Activated CD8-positive, alpha-beta T cell treated with anti-CD3 and anti-CD28 coated beads, Interleukin-2, amount 10 ng/mL, durations not matched to agents 7 days and 5 days (primary cell): Measurements from ENCODE around the gene SBF2. TPM values are rescaled to one million over a fixed set of nuclear protein-coding genes. Genes with fewer than 3 reads are reported as not detected.

ENCODE experiments used
- ATAC-seq: fragments of 150-1000 bp; cut with Tn5 transposase; one replicate; pipeline ENCODE4 v1.10.0; 2021; ENCODE audit warnings: moderate library complexity
- CTCF ChIA-PET: fragments of 350-600 bp; sonication (Branson Sonifier 250); formaldehyde crosslinking; loops from one replicate; lab custom pipeline; 2021; ENCODE audit warnings: antibody characterized with exemption; lab: Charles Lee
- POLR2A ChIA-PET: fragments of 350-600 bp; sonication (Branson Sonifier 250); formaldehyde crosslinking; loops from one replicate; lab custom pipeline; 2021; ENCODE audit warnings: antibody characterized with exemption; lab: Charles Lee
- DNase-seq: peaks from one replicate; pipeline ENCODE4 v3.0.0-alpha.2; 2020
- H3K27ac Mint-ChIP-seq: one replicate; pipeline ENCODE4 v1.8.0; 2021; ENCODE audit warnings: mild to moderate bottlenecking, mixed read lengths
- H3K27me3 Mint-ChIP-seq: one replicate; pipeline ENCODE4 v1.8.0; 2021; ENCODE audit warnings: low read depth, mixed read lengths
- H3K36me3 Mint-ChIP-seq: one replicate; pipeline ENCODE4 v1.8.0; 2021; ENCODE audit warnings: low read depth, mixed read lengths
- H3K4me1 Mint-ChIP-seq: one replicate; pipeline ENCODE4 v1.8.0; 2021; ENCODE audit warnings: low read depth, mixed read lengths
- H3K4me3 Mint-ChIP-seq: one replicate; pipeline ENCODE4 v1.8.0; 2021; ENCODE audit warnings: mild to moderate bottlenecking, mixed read lengths
- H3K9me3 Mint-ChIP-seq: one replicate; pipeline ENCODE4 v1.8.0; 2022; ENCODE audit warnings: mixed read lengths; ENCODE audit not compliant: insufficient read depth
- total RNA-seq, 2 experiments: library from RNA; stranded (reverse); gene quantifications; one replicate each; pipeline ENCODE4 v1.2.3, GENCODE V29; 2021

SBF2 gene
- total RNA-seq, 2 experiments from 2014 or later = 5.1 to 5.9 TPM

DNA sequence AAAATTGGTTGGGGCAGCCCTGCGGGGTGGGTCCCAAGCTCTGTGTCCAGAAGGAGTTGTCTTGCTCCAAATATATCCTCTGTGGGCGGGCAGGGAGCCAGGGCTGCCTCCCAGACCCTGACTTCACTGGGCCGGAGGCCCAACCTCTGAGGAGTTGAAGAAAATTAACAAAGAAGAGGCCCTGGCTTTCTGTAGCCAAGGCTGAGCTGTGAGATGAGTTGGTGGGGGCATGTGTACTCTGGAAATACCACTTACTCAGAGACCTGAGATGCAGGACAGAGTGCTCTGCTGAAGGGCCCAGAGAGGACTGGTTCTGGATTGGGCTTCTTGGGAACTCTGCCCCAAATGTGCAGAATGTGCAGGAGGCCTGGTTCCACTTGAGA, 533.8 kb downstream of the SBF2 start:
- POLR2A ChIA-PET = interaction anchor here (1.0 kb wide), 1 partner anchor 212 kb away, joined by 3 read pairs; no protein-coding TSS in a partner anchor

DNA sequence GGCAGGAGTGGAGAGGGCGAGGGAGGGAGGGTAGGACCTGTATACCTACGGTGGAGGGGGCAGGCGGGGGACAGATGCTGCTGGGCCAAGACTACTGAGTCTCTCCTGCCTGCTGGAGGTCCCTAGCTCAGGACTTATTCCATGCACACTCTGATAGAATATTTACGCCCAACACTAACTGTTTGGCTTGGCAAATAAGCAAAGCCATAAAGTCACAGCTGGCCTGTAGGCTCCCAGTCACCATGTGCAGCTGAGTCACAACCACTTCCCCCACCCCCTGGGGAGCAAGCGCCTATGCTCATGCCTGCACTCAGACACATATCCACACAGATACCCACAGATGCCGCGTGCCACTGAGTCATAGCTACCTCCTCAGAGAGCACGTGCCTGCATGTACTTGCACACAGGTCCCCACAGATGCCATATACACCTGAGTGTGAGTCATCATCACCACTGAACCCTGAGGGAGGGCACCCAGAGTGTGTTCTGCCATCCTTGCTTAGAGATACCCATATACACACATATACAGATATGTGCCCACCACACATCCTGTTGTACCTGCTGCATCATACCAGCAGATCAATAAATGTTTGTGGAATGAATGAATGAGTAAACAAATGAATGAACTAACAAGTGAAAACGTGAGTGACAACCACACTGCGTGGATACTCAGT, 534.4 kb downstream of the SBF2 start:
- no peaks in the 10 kb centered on the region for H3K9me3 Mint-ChIP-seq
- H3K27ac Mint-ChIP-seq = peak overlapping the region; percentile 75
- H3K4me1 Mint-ChIP-seq = peaks cover 37% of the 10 kb centered on the region
- no peaks in the 10 kb centered on the region for H3K27me3 Mint-ChIP-seq
- DNase-seq = peak; percentile 89
- ATAC-seq = peak; percentile 75
- H3K36me3 Mint-ChIP-seq = no peaks in the 10 kb centered on the region
- peak overlapping the region; percentile 70 for H3K4me3 Mint-ChIP-seq
- ChIA-PET CTCF (interaction anchor here (0.8 to 3.8 kb wide), 18 partner anchors 10 to 608 kb away, joined by 3 to 42 read pairs (median 8); partner anchors contain the start of genes ADM and WEE1), POLR2A (interaction anchor here (1.0 to 1.6 kb wide), 2 partner anchors 186 to 213 kb away, joined by 3 to 4 read pairs; partner anchors contain the start of gene WEE1)

More for the DNA sequence above, 533.8 kb downstream of the SBF2 start:
- ATAC-seq = no peak
- no peak overlapping the region for H3K4me3 Mint-ChIP-seq
- no peak overlapping the region for H3K27ac Mint-ChIP-seq
- no peak for DNase-seq
- no peaks in the 10 kb centered on the region for H3K9me3 Mint-ChIP-seq
- CTCF ChIA-PET = interaction anchor here (0.8 to 3.8 kb wide), 14 partner anchors 10 to 565 kb away, joined by 3 to 42 read pairs (median 9); partner anchors contain the start of genes ADM and WEE1
- no peaks in the 10 kb centered on the region for H3K27me3 Mint-ChIP-seq
- H3K4me1 Mint-ChIP-seq = peaks cover 37% of the 10 kb centered on the region
- H3K36me3 Mint-ChIP-seq = no peaks in the 10 kb centered on the region

DNA sequence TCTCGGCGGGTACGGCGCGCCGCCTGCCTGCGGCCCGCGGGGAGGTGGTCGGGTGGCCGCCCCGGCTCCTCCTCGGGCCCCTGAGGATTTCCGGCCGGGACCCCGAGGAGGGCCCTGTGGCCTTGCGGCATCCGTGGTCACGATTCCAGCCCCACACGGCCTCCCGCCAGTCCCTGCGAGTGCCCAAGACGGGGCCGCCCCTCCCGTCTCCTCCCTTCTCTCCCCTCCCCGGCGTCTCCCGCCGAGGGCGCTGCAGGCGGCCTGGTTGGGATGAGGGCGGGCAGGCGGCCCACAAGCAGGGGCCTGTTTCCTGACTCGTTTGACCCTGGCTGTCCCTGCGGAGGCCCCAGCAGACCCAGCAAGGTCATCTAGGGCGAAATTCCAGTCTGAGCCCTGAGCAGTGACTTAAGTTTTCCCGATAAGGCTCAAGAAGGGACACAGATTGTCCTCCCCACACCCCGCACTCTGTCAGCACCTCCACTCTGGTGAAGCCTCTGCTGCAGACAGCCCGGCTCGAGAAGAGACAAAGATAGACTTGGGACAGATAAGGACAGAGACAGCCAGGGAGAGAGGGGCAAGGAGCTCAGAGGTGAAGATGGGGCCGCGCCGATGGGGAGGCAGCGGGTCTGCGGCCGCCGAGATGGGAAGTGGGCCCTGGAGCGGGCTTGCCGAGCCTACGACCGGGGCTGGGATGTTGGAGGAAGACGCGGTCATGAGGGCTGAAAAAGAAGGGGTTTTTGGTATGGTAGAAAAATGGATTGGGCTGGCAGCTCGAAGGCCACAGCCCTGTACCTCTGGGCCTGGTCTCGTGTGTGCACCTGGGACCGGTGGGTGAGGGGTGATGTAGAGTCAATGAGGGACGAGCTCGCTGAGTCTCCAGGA, 535.1 kb downstream of the SBF2 start:
- Mint-ChIP-seq H3K4me1 (peaks cover 37% of the 10 kb centered on the region), H3K27ac (peak overlapping the region; percentile 75), H3K36me3 (no peaks in the 10 kb centered on the region), H3K27me3 (no peaks in the 10 kb centered on the region), H3K4me3 (peak overlapping the region; percentile 70), H3K9me3 (no peaks in the 10 kb centered on the region)
- ATAC-seq (peak; percentile 28), DNase-seq (peak; percentile 58)
- ChIA-PET CTCF (interaction anchor here (0.7 to 3.8 kb wide), 26 partner anchors 9 to 608 kb away, joined by 3 to 42 read pairs (median 6); partner anchors contain the start of genes ADM and ZNF143), POLR2A (interaction anchor here (0.6 to 1.6 kb wide), 5 partner anchors 19 to 214 kb away, joined by 3 to 6 read pairs (median 3); partner anchors contain the start of gene WEE1)

DNA sequence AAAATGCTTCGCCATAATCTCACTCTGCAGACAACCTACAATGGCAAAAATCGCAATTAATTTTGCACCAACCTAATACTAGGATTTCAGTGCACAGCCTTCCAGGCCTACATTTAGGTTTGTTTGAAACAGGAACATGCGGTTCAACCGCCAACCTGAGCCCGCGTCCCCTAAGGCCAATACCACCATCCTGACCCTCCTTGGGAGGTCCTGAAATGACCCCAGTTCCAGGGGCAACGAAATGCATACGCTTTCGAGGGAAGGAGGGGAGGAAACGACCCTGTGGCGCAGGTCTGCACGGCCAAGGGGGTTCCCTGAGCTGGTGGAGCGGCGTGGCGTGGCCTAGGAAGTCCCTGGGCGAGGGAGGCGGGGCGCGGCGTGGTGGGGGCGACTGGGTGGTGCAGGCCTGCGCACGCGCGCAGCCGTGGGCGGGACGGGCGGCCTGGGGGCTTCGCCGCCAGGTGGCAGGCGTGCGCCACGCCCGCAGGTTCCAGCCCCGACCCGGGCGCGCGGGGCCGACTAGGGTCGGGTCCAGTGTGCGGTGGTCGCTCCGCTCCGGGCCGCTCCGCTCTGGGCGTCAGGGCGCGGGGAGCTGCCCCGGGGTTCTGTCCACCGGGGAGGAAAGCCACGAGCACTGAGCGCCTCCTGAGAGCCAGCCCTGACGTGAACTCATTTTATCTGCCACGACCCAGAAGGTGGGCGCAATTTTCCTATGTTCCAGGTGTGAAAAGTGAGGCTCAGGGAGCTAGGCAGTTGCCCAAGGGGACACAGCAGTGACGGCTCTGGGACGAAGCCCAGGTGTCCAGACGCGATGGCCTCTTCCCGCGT, 536.0 kb downstream of the SBF2 start:
- peak overlapping the region; percentile 79 for H3K27ac Mint-ChIP-seq
- POLR2A ChIA-PET = interaction anchor here (1.3 to 1.6 kb wide), 3 partner anchors 19 to 184 kb away, joined by 3 to 6 read pairs (median 4); partner anchors contain the start of gene WEE1
- no peaks in the 10 kb centered on the region for H3K36me3 Mint-ChIP-seq
- H3K9me3 Mint-ChIP-seq = no peaks in the 10 kb centered on the region
- H3K4me3 Mint-ChIP-seq = peak overlapping the region; percentile 74
- H3K4me1 Mint-ChIP-seq = peaks cover 40% of the 10 kb centered on the region
- CTCF ChIA-PET = interaction anchor here (0.6 to 3.8 kb wide), 24 partner anchors 8 to 567 kb away, joined by 3 to 42 read pairs (median 4); partner anchors contain the start of genes ADM and ZNF143
- H3K27me3 Mint-ChIP-seq = no peaks in the 10 kb centered on the region
- ATAC-seq (peak; percentile 85), DNase-seq (peak; percentile 92)

DNA sequence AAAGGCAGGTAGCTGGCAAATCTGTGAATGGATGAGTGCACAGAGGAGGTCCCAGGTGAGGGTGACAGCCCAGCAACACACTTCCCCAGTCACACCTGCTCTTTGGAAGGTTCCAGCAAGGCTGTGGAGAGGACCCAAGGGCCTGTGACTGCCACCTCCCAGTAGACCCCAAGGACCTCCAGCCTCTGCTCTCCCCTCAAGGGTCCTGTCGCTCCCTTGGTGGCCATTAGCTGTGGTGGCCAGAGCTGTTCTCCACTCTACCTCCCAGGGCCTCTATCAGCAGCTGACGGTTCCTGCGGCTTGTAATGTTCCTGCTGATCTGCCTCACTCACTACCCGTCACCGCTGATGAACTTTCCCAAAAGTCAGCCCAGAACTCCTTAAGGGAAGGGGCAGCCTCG, 537.1 kb downstream of the SBF2 start:
- no peaks in the 10 kb centered on the region for H3K36me3 Mint-ChIP-seq
- H3K9me3 Mint-ChIP-seq = no peaks in the 10 kb centered on the region
- peaks cover 43% of the 10 kb centered on the region for H3K4me1 Mint-ChIP-seq
- no peak for ATAC-seq
- H3K27me3 Mint-ChIP-seq = no peaks in the 10 kb centered on the region
- no peak overlapping the region for H3K4me3 Mint-ChIP-seq
- no peak overlapping the region for H3K27ac Mint-ChIP-seq
- ChIA-PET POLR2A (no interaction called here), CTCF (no interaction called here)
- DNase-seq = no peak

DNA sequence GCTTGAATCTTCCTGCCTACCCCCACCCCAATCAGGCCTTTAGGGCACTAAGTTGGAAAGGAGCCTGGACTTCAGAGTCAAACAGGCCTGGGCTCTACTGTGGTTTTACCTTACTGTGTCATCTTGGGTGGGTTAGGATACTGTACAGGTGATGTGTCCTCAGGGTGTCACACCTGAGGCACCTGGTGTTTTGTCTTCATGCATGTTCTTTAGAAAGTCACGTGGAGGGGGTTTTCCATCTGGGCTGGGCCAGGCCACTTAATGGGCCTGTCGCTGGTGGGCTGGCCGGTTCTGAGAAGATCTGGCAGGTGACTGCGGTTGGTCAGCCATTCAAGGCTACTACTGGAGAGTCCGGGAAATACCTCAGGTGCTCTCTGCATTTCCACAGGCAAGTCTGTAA, 537.6 kb downstream of the SBF2 start:
- H3K27me3 Mint-ChIP-seq = no peaks in the 10 kb centered on the region
- no peaks in the 10 kb centered on the region for H3K9me3 Mint-ChIP-seq
- H3K27ac Mint-ChIP-seq = no peak overlapping the region
- H3K36me3 Mint-ChIP-seq = no peaks in the 10 kb centered on the region
- ChIA-PET POLR2A (no interaction called here), CTCF (no interaction called here)
- H3K4me3 Mint-ChIP-seq = no peak overlapping the region
- DNase-seq (no peak), ATAC-seq (no peak)
- peaks cover 43% of the 10 kb centered on the region for H3K4me1 Mint-ChIP-seq

DNA sequence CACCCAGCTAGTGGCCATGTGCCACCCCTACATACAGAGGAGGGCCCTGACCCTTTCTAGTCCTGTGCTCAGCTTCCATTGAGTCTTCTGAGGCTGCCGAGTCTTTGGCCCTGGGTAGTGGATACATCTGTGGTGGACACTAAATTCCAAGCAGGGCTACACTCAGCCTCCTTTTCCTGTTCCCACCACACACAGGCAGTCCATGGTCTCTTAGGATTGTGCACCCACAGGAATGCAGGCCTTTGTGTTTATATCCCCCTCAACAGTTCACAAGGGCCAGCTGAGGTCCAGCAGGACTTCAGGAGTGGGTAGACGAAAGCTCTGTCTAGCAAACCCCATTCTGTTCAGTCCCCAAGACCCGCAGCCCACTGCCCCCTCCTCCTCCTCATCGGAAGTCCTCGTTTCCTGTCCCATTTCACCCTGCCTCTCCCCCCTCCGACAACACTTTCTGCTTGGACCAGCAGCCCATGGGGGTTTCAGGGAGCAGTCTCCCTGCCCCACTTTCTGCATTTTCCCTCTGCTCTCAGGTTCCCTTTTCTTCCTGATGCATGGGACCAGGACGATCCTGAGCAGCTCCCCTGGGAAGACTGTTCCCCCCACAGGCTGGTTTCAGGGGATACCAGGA, 538.3 kb downstream of the SBF2 start:
- Mint-ChIP-seq H3K4me3 (no peak overlapping the region), H3K4me1 (peaks cover 43% of the 10 kb centered on the region), H3K9me3 (no peaks in the 10 kb centered on the region), H3K36me3 (no peaks in the 10 kb centered on the region), H3K27ac (no peak overlapping the region), H3K27me3 (no peaks in the 10 kb centered on the region)
- no peak for ATAC-seq
- ChIA-PET POLR2A (interaction anchor here (0.8 kb wide), 1 partner anchor 704 kb away, joined by 3 read pairs; no protein-coding TSS in a partner anchor), CTCF (interaction anchor here (2.2 kb wide), 1 partner anchor 217 kb away, joined by 9 read pairs; no protein-coding TSS in a partner anchor)
- DNase-seq = no peak

DNA sequence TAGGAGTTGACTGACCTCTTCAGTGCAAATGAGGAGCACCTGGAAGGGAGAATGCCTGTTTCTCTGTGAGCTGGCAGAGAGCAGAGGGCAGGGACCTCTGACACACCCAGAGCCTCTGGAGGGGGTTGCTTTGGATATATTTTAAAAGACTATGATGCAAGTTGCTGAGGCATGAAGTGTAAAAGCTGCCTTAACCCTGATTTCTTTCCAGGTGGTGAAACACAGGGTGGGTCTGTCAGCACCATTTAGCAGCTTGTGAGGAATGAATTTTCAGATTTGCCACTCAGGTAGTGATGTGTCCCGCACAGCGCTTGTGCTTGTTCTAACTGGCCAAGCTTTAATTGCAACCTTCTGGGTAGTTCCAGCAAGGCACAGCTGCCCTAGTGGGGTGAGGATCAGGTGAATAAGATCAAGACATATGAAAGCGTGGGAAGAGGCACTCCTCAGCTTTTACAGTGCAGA, 540.0 kb downstream of the SBF2 start:
- ChIA-PET CTCF (interaction anchor here (1.6 to 2.2 kb wide), 3 partner anchors 140 to 219 kb away, joined by 4 to 9 read pairs (median 6); no protein-coding TSS in a partner anchor), POLR2A (interaction anchor here (0.6 kb wide), 1 partner anchor 1054 kb away, joined by 3 read pairs; no protein-coding TSS in a partner anchor)
- H3K4me3 Mint-ChIP-seq = no peak overlapping the region
- peaks cover 32% of the 10 kb centered on the region for H3K4me1 Mint-ChIP-seq
- DNase-seq = no peak
- no peaks in the 10 kb centered on the region for H3K9me3 Mint-ChIP-seq
- no peaks in the 10 kb centered on the region for H3K27me3 Mint-ChIP-seq
- H3K27ac Mint-ChIP-seq = no peak overlapping the region
- peaks cover 4% of the 10 kb centered on the region for H3K36me3 Mint-ChIP-seq
- ATAC-seq = no peak

DNA sequence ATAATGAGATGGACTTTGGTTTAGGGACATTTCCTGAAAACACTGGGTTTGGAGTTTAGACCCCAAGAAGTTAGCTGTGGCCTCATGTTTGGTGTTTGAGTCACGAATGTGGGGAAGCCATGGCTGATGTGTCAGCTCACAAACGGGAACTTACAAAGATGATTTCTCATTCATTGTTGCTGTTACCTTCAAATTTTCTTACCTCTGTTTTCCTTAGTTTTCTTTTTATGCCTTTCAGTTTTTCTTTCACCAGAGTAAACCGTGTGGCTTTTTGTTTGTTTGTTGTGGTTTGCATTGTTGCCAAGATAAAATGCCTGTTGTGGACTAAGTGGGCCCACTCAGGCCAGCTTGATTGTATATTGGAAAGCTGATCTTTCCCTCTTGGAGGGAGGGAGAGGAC, 541.0 kb downstream of the SBF2 start:
- Mint-ChIP-seq H3K4me1 (peaks cover 37% of the 10 kb centered on the region), H3K27ac (no peak overlapping the region), H3K36me3 (peaks cover 4% of the 10 kb centered on the region), H3K27me3 (no peaks in the 10 kb centered on the region), H3K9me3 (no peaks in the 10 kb centered on the region), H3K4me3 (no peak overlapping the region)
- ChIA-PET CTCF (interaction anchor here (1.2 to 9.3 kb wide), 6 partner anchors 16 to 554 kb away, joined by 3 to 119 read pairs (median 6); partner anchors contain the start of gene WEE1), POLR2A (no interaction called here)
- DNase-seq (no peak), ATAC-seq (no peak)

DNA sequence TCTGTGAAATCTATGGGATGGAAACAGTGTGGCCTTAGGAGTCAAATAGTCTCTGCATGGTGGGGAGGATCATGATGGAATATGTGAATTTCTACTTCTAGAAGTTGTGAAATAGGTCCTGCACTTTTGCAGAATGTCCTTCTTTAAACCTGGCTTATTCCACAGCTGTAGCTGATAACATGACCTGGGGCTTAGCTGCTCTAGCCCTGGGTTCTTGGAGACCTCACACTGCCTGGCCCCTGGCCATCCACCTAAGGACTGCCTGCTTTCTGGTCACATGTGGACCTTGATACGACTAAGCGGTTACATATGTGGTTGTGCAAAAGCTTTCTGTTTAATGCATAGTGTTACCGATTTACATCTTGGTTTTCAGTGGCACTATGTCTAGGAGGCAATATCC, 541.9 kb downstream of the SBF2 start:
- ATAC-seq (no peak), DNase-seq (no peak)
- Mint-ChIP-seq H3K27me3 (no peaks in the 10 kb centered on the region), H3K4me1 (peaks cover 30% of the 10 kb centered on the region), H3K9me3 (no peaks in the 10 kb centered on the region), H3K27ac (no peak overlapping the region), H3K4me3 (no peak overlapping the region), H3K36me3 (peaks cover 4% of the 10 kb centered on the region)
- ChIA-PET CTCF (interaction anchor here (1.3 to 9.3 kb wide), 5 partner anchors 15 to 217 kb away, joined by 3 to 119 read pairs (median 8); partner anchors contain the start of gene WEE1), POLR2A (no interaction called here)
